Activated CD8-positive, alpha-beta memory T cell treated with anti-CD3 and anti-CD28 coated beads, Interleukin-2, amount 50 U/mL, for 4 hours (primary cell): ENCODE data around the gene NRG2.

ENCODE experiments used
- DNase-seq: peaks from one replicate; pipeline ENCODE4 v3.0.0-alpha.2; 2020

Gene NRG2

DNA sequence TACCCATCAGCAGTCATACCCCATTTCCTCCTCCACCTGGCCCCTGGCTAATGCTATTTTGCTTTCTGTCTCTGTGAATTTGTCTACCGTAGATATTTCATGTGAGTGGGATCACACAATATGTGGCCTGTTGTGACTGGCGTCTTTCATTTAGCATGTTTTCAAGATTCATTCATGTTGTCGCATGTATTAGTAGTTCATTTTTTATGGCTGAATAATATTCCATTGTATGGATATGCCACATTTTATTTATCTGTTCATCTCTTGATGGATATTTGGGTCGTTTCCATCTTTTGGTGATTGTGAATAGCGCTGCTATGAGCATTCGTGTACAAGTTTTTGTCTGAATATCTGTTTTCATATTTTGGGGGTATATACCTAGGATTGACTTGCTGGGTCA, 213.6 kb downstream of the NRG2 start:
- no peak for DNase-seq

DNA sequence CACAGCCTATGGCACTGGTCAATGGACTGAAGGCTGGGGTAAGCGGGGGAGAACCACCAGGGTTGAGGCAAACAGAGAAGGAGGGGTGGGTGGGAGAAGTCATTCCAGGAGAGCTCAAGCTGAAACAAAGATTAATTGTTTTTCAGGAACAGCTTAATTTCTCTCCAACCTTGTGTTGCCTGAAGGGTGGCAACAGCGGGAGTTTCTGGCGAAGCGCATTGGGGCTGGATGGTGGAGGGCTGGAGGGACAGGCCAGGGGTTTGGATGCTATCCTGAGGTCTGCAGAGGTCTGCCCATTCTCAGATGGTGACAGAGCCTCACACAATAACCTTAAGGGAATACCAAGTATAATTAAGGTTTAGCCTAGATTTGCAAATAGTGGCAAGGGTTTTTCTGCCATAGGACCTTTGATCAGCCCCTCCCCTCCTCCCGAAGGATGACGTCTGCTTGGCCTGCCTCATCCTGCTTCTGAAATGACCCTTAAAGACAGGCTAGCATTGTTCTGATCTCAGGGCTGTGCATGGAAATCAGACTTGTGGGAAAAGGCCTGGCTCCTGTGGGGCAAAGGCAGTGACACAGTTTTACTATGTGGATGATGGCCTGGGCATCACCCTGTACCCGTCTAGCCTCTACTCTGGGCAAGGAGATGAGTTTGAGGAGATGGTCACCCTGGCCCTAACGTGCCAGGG, 214.7 kb downstream of the NRG2 start:
- no peak for DNase-seq

DNA sequence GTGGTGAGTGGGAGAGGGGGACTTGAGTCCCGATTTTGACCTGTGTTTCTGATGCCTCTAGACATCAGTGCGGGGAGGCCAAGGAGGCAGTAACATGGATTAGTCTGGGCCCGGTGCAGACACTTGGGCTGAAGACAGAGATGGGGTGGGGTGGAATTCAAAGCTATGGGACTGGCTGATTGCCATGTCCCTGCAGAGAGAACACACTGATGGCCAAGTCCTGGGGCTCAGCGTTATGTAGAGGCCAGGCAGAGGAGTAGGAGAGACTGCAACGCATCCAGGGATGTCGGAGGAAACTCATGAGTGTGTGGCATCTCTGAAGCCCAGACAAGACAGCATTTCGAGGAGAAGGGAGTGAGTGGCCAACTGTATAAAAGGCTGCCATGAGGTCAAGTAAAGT, 217.4 kb downstream of the NRG2 start:
- peak; percentile 1 for DNase-seq

DNA sequence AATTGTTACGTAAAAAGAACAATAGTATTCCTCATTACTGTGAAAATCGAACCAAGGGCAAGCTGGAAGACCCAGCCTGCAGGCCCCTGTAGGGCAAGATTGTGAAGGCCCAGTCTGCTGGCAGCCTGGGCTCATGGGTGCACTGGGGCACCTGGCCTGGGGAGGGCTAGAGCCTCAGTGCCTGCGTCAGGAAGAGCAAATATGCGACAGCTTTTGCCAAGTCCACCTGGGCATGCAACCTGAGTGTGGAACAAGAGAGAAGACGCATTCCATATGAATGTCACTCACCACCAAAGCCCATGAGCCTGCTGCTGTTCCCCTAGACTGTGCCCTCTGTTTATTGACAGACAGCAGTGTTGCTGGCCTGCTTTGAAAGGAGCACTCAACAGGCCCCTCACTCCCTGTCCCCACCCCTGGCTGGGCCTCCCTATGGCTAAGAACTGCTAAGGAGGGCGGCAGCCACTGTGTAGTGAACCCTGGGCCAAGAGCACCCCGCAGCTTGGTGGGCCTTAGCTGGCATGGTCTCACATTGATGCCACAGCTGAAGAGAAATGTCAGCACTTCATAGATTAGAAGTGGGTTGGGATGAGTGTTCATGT, 219.2 kb downstream of the NRG2 start:
- peak; percentile 3 for DNase-seq

DNA sequence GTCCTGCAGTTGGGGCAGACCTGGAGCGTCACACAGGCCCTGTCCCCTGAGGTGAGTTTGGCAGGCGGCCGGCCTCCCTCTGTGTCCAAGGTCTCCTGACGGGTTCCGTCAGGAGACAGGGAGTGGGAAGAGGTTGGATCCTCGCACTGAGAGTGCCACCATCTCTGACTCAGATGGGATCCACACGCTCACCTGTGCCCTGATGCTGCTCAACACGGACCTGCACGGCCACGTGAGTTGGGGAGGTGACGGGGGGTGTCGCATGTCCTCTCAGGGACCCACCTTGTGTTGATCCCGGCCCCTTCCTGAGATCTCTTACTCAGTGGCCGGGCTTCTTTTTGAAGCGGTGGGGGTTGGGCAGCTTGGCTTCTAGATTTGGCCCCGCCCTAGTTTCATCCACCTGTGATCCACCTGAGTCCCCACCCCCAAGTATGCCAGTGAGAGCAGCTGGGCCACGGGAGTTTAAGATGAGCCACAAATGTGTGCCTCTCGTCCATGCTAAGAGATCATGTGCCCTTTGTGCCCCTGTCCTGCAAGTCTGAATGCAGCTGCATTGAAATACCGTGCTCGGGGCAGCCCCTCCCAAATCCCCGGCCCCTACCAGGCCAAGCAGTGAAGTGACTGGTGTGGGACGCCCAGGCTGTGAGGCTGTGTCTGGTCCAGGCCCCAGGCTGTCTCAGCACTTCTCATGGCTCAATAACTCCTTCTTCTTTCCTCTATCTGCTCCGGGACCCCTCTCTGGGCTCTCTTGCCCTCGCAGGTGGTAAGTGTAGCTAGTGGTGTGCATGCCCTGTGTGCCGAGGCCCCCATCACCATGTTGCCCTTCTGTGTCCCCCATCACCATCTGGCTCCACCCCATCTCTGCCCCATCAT, 220.3 kb downstream of the NRG2 start:
- peak; percentile 5 for DNase-seq

DNA sequence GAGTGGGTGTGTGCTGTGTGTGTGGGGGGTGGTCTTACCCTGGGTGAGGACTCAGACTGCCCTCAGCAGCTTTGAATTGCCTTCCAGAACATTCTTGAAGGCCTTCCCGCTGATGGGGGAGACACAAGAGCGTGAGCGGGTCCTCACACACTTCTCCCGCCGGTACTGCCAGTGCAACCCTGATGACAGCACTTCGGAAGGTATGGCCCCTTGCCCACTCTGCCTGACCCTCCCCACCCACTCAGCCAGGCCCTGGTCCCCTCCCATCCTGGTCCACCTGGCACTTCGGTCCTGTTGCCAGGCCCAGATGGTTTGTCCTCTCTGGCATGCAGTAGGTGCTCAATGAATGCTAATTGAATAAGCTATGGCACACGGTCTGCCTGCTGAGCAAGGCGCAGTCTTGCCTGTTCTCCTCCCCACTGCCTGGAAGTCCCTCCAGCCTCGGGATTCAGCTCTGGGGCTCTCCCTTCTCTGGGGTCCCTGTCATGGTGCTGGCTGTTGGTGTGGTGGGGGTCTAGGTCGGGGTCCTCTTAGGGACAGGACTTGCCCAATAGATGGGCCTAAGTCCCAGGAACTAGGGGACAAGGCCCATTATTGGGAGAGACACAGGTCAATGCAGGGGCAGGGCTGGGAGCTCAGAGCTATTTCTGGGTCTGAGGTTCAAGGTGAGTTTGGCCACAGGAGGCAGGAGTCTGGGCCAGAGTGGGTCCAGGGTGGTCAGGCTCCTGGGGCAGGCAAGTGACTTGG, 221.1 kb downstream of the NRG2 start:
- DNase-seq, result peak; percentile 10

DNA sequence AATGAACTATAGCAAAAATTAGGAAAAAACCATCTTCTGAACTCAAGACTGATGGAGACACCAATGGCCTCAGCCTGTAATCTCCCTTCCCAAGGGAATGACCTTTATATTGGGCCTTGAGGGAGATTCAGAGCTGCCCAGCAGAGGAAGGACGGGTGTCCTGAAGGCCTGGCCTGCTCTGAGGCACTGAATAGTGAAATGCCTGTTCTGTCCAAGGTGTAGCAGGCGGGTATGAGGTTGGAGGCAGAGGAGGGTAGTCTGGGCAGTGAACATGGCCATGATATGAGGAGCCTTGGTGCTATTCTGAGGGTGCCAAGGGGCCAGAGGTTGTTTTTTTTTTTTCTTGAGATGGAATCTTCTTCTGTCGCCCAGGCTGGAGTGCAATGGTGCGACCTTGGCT, 222.5 kb downstream of the NRG2 start:
- peak; percentile 1 for DNase-seq

DNA sequence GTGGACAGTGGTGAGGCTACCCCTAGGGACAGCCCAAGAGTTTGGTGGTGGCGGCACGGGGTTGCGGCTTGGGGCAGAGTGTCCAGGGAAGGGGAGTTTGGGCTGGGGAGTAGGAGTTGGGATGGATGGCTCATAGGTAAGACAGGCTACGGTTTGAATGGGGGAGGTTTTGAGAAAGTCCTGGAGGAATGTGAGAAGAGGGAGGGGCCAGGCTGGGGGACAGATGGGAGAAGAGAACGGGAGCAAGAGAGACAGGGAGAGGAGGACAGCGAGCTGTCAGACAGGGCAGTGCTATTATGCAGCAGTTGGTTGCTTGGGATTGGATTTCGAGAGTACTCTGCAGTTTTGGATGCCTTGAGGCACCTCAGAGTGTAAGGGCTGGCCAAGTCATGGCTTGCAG, 223.0 kb downstream of the NRG2 start:
- peak; percentile 2 for DNase-seq

DNA sequence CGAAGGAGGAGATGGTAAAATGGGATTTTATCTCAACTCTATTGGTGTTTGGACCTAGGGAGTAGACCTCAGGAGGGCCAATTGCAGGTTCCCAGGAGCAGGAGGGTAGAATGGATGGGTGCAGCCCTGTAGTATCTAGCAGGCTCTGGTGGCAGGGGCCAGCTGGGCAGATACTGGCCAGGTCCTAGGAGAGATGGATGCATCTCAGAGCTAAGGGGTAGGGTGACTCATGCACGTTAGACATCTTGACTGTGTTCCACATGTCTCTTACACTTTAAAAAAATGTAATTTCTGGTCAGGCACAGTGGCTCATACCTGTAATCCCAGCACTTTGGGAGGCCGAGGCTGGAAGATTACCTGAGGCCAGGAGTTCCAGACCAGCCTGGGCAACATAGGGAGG, 225.1 kb downstream of the NRG2 start:
- DNase-seq, result no peak

DNA sequence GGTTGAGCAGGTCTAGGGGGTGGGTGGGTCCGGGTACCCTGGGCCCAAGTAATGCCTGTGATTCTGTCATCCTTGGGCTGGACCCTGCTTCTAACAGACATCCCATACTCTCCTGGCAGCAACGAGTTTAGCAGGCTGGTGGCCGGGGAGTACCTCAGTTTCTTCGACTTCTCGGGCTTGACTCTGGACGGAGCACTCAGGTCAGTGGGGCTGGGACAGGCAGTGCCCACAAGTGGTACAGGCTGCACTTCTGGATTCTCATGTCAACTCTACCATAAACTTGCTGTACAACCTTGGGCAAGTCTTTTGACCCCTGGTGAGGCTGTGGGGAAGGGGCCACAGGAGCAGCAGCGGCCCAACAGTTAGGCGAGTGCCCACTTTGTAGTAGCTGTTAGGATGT, 225.7 kb downstream of the NRG2 start:
- peak; percentile 5 for DNase-seq

DNA sequence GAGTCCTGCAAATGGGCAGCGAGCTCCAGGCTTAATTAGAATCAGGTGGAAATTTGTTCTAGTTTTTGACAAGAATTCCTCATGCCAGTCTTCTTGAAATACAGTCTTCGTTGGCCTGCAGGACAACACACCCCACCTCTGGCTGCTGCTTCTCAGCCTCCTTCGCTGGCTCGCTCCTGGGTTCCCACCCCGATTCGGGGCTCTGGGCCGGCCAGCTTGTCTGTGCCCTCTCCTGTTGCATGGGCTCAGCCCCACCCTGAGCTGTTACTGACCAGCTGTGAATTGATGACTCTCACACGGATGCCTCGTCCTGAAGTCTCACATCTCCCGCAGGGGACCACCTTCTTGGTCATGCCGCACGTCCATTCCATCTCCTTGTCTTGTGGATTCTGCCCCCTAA, 226.5 kb downstream of the NRG2 start:
- peak; percentile 2 for DNase-seq

DNA sequence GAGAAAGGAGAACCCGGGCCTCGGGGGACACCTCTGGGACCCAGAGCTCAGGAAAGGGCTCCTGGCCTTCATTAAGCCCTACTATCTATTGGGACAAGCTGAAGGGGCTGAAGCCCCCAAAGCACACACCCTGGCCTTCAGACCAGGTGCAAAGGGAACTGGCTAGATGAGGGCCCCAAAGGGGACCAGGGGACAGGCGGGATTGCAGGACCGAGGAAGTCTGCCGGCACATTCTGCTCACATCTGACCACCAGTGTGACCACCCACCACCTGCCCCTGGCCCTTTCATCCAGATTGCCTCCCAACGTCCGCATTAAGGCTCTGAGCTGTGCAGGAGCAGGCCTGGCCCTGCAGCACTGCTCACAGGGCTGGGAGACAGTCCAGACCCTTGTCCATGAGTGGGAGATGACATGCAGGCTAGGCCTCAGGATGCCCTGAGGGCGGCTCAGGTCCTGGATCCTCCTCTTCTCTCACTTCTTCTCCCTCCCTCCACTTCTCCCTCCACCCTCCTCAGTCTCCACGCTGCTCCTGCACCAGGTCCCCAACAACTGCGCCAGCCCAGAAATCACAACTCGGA, 228.3 kb downstream of the NRG2 start:
- DNase-seq, result no peak

DNA sequence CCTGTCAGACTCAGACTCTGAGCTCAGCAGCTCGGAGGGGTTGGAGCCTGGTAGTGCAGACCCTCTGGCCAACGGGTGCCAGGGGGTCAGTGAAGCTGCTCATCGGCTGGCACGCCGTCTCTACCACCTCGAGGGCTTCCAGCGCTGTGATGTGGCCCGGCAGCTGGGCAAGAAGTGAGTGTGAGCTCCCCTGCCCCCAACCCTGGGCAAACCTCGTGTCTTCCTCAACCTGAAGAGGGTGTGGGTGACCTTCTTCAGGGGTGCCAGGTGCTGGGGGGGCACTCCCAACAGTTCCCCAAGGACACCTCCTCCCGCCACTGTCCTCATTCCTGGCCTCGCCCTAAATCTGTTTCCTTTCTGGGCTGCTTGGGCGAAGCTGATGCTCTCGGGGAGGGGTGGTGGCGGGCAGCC, 228.9 kb downstream of the NRG2 start:
- no peak for DNase-seq

DNA sequence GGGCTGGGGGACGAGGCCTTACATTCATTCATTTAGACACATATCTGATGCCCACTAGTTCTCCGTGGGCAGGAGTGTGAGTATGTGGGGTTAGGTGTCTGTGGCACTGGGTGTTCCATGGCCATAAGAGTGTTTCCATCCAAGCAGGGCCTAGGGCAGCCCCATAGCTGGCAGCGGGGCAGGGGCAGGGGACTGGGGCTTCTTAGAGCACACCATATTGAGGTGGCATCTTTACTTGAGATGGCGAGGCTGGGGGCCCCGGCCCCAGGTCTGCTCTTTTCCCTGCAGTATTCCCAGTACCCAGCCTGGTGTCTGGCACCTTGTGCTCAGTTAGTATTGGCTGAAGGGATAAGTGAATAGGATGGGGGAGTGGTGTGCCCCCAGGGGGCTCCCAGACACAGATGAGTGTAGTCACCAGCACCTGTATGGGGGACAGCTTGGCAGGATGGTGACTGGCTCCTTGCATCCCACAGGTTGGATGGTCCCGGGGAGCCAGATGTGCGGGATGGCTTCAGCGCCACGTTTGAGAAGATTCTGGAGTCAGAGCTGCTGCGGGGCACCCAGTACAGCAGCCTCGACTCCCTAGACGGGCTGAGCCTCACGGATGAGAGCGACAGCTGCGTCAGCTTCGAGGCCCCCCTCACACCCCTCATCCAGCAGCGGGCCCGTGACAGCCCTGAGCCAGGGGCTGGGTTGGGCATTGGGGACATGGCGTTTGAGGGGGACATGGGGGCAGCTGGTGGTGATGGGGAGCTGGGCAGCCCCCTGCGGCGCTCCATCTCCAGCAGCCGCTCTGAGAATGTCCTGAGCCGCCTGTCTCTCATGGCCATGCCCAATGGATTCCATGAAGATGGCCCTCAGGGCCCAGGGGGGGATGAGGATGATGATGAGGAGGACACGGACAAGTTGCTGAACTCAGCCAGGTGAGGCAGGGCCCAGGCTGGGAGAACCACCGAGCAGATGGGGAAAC, 230.0 kb downstream of the NRG2 start:
- no peak for DNase-seq

DNA sequence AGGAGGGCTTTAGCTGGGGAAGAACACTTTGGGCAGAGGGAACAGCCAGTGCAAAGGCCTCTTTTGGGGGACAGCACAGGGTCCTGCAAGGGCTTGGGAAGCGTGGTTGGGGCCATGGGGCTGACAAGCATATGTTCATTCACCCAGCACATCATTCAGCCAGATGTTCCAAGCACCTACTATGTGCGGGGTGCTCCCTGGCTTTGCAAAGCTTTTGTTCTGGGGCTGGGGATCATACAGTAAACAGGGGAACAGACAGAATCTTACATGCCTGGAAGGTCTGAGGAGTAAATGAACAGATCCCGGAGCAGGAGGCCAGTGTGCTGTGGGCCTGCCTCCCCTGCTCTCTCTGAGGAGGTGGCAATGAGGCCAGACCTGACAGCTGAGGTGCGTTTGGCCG, 230.8 kb downstream of the NRG2 start:
- no peak for DNase-seq

DNA sequence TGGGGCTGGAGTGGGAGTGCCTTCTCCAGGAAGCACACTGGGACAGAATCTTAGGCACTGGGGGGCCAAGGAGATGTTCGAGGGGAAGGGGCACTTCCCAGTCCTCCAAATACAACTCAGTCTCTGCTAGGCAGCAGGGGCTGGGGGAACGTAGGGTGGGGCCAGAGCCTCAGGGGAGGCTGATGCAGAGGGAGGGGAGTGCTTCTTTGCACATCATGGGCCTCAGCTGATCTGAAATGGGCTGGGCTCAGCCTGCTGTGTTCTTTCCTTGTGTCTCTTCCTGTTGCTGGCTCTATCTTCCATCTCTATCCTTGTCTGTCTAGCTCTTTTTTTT, 231.9 kb downstream of the NRG2 start:
- no peak for DNase-seq

DNA sequence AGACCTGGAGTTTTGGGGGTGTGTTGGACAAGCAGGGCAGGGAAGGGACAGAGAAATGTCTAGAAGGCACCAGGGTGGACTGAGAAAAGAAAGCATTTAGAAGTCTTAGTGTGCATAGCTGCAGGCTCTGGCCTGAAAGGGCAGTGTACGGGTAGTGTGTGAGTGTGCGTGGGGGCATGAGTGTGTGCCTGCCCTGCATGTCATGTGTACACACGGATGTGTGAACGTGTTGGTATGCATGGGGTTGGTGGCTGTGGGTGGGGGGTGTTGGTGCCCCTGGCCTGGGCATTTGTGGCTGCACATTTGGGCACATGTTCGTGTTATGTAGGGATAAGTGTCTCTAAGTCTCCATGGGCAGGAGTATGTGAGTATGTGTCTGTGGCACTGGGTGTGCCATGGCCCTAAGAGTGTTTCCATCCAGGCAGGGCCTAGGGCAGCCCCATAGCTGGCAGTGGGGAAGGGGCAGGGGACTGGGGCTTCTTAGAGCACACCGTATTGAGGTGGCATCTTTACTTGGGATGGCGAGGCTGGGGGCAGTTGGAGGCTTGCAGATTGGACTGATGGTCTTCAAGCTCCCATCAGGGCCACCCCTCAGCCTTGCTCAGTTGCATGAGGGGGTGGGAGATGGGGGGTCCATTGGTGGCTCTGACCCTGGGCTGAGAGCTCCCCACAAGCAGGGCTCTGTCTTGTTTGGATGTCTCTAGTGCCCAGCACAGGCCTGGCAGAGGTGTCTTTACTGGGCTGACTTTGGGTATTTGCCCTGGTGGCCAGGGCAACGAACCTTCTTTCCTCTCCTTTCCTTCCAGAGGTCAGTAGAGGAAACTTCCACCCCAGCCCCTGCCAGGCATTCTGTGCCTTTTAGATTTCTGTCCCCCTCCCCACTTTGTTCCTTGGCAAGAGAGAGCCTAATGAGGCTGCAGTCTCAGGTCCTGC, 232.5 kb downstream of the NRG2 start:
- no peak for DNase-seq

DNA sequence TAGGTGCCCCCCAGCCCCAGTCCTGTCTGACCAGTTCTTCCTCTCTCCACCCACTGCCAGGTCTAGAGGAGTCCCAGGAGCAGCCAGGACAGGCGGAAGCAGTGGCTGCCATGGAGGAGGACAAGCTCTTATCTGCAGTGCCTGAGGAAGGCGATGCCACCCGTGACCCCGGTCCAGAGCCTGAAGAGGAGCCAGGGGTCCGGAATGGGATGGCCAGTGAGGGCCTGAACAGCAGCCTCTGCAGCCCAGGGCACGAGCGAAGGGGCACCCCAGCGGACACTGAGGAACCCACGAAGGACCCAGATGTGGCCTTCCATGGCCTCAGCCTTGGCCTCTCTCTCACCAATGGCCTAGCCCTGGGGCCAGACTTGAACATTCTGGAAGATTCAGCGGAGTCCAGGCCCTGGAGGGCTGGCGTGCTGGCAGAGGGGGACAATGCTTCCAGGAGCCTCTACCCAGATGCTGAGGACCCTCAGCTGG, 233.7 kb downstream of the NRG2 start:
- no peak for DNase-seq

DNA sequence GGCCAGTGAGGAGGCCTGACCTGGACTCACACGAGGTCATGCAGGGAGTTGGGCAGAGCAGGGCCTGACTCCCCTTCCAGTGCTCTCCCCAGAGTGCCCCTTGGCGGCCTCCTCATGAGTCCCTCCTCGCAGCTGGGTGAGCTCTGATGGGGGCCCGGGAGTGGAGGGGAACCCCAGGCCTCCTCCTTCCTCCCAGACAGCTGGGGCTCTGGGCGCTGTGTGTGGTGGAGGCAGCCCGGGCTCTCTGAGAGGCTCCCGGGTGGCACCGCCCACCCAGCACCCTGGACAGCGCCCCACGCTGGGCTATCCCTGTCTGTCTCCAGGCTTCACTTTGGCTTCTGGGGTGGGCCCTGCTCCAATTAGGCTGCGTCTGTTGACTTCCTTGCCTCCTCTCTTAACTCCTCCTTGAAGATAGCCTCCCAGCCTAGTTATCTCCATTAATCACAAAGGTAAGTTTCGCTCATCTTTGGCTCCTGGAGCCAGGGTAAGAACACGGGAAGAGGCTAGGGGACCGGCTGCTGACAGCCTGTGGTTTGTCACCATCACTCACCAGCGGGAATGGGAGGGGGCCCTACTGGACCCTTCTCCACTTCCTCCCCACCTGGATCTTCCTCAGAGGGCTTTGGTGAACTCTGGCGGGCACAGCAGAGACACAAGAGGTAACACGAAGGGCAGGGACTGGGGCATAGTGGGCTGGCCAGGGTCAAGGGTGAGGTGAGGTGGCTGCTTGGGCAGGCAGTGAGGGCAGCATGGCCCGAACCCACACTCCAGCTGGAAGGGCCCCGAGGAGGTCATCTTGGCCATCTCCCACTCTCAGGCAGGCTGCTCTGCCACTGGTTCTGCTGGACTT, 234.4 kb downstream of the NRG2 start:
- no peak for DNase-seq

DNA sequence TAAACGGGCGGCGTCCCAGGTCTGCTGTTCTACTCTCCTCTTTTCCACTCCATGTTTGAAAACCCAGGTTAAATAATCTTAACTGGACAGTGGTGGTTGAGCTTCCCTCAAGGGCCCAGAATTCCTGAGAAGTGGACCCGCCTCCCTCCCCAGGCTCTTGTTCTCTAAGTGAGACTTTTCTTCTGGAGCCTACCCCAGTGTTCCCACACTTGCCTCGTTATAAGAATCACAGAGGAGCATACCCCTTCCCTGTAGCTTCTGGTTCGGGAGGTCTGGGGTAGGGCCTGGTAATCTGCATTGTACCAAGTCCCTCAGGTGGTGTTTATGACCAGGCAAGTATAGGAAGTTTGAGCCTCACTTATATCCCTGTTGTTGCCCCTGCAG, 235.5 kb downstream of the NRG2 start:
- no peak for DNase-seq
